H1 (cell line): Measurements from ENCODE around the gene NXPH3. TPM values are rescaled to one million over a fixed set of nuclear protein-coding genes. Genes with fewer than 3 reads are reported as not detected.

ENCODE experiments used
- CTCF ChIA-PET: fragments of 300-600 bp; sonication (Branson Sonifier 250); formaldehyde crosslinking; loops from one replicate; lab custom pipeline; 2021; ENCODE audit not compliant: partially characterized antibody; lab: Charles Lee
- POLR2A ChIA-PET: fragments of 300-600 bp; sonication (Branson Sonifier 250); formaldehyde crosslinking; loops from one replicate; lab custom pipeline; 2021; ENCODE audit warnings: inconsistent platforms; ENCODE audit not compliant: partially characterized antibody; lab: Charles Lee
- DNase-seq, 2 experiments: peaks; one replicate each; pipeline versions ENCODE4 v3.0.0 to v3.0.0-alpha.2; 2010 to 2022; ENCODE audit warnings: low spot score in 2 of 2, low read depth in 1 of 2, mixed read lengths in 1 of 2
- FAIRE-seq: peaks from 2 replicates; lab custom pipeline; 2011; peaks lifted over from hg19 to GRCh38; lab: Jason Lieb, UNC
- H2AFZ ChIP-seq: 2 replicates; pipeline ENCODE4 v1.8.1; 2012; ENCODE audit warnings: low read length, inconsistent platforms
- H2AK5ac ChIP-seq: 2 replicates; pipeline ENCODE4 v1.6.1; 2013; ENCODE audit warnings: low read depth, low read length
- H2BK120ac ChIP-seq: replicated peaks from 2 replicates; pipeline ENCODE3; 2013; ENCODE audit warnings: low read depth, low read length, inconsistent platforms
- H2BK12ac ChIP-seq: 2 replicates; pipeline ENCODE4 v1.6.1; 2013; ENCODE audit warnings: low read depth, low read length
- H2BK15ac ChIP-seq: 2 replicates; pipeline ENCODE4 v1.6.1; 2013; ENCODE audit warnings: low read length
- H2BK20ac ChIP-seq: 2 replicates; pipeline ENCODE4 v1.6.1; 2013; ENCODE audit warnings: low read length
- H2BK5ac ChIP-seq: 2 replicates; pipeline ENCODE4 v1.6.1; 2013; ENCODE audit warnings: low read depth, low read length
- H3K14ac ChIP-seq: 2 replicates; pipeline ENCODE4 v1.6.1; 2013; ENCODE audit warnings: inconsistent platforms; ENCODE audit not compliant: insufficient read length
- H3K18ac ChIP-seq: 2 replicates; pipeline ENCODE4 v1.6.1; 2013; ENCODE audit warnings: low read length; ENCODE audit errors: extremely low read depth
- H3K23ac ChIP-seq: 2 replicates; pipeline ENCODE4 v1.6.1; 2013; ENCODE audit warnings: inconsistent platforms; ENCODE audit not compliant: insufficient read length
- H3K23me2 ChIP-seq: 2 replicates; pipeline ENCODE4 v1.6.1; 2013; ENCODE audit warnings: low read depth, low read length
- H3K27ac ChIP-seq: 2 replicates; pipeline ENCODE4 v1.6.1; 2011; ENCODE audit warnings: low read depth, low read length, inconsistent platforms
- H3K27me3 ChIP-seq, 4 experiments: replicated peaks in 1 of 4; 1 replicate in 1 of 4; 2 replicates in 3 of 4; pipeline versions ENCODE4 v1.6.1 to v1.8.1; 2011 to 2013; ENCODE audit warnings: low read length in 3 of 4, mild to moderate bottlenecking in 3 of 4, inconsistent platforms in 2 of 4, mixed read lengths in 2 of 4, moderate library complexity in 1 of 4; ENCODE audit not compliant: control insufficient read depth in 3 of 4, insufficient read depth in 3 of 4; ENCODE audit errors: extremely low read depth in 1 of 4
- H3K36me3 ChIP-seq, 4 experiments: 2 replicates each; pipeline versions ENCODE4 v1.6.1 to v1.8.1; 2011 to 2013; ENCODE audit warnings: mild to moderate bottlenecking in 4 of 4, low read length in 3 of 4, moderate library complexity in 2 of 4, control low read depth in 1 of 4, inconsistent platforms in 1 of 4; ENCODE audit not compliant: insufficient read depth in 4 of 4, control insufficient read depth in 2 of 4
- H3K4ac ChIP-seq: replicated peaks from 2 replicates; pipeline ENCODE3; 2013; ENCODE audit warnings: low read length, low read depth, mixed read lengths, inconsistent platforms; ENCODE audit not compliant: insufficient read length
- H3K4me1 ChIP-seq, 4 experiments: replicated peaks in 1 of 4; 1 replicate in 1 of 4; 2 replicates in 3 of 4; pipeline versions ENCODE4 v1.6.1 to v1.8.1; 2011 to 2013; ENCODE audit warnings: low read length in 3 of 4, inconsistent platforms in 2 of 4, mixed read lengths in 1 of 4; ENCODE audit not compliant: insufficient read depth in 4 of 4, control insufficient read depth in 3 of 4
- H3K4me2 ChIP-seq, 2 experiments: 2 replicates each; pipeline versions ENCODE4 v1.6.1 to v1.8.1; 2011 to 2013; ENCODE audit warnings: low read depth in 2 of 2, low read length in 2 of 2, control low read depth in 1 of 2, inconsistent platforms in 1 of 2, mild to moderate bottlenecking in 1 of 2; ENCODE audit not compliant: insufficient read depth in 1 of 2
- H3K4me3 ChIP-seq, 4 experiments: fragments of 200-600, 300-600 bp in 1 of 4; sonication (generic), shearing (Covaris generic), sonication (Bioruptor Twin) in 1 of 4; 2 replicates each; pipeline versions ENCODE4 v1.5.1 to v1.8.1; 2011 to 2016; ENCODE audit warnings: low read length in 4 of 4, low read depth in 3 of 4, control low read depth in 2 of 4, inconsistent platforms in 2 of 4, mild to moderate bottlenecking in 2 of 4, mixed read lengths in 1 of 4, moderate library complexity in 1 of 4; ENCODE audit not compliant: insufficient read depth in 2 of 4; ENCODE audit errors: extremely low read depth in 1 of 4
- H3K56ac ChIP-seq: replicated peaks from 2 replicates; pipeline ENCODE3; 2013; ENCODE audit warnings: low read depth, mild to moderate bottlenecking, mixed read lengths, low read length, inconsistent platforms; ENCODE audit not compliant: insufficient read length
- H3K79me1 ChIP-seq: 2 replicates; pipeline ENCODE4 v1.6.1; 2013; ENCODE audit warnings: low read depth, low read length, control low read depth
- H3K79me2 ChIP-seq, 2 experiments: 2 replicates each; pipeline versions ENCODE4 v1.6.1 to v1.8.1; 2012 to 2013; ENCODE audit warnings: low read length in 2 of 2, mild to moderate bottlenecking in 2 of 2, inconsistent platforms in 1 of 2; ENCODE audit not compliant: insufficient read depth in 2 of 2, control insufficient read depth in 1 of 2
- H3K9ac ChIP-seq, 4 experiments: replicated peaks in 1 of 4; 1 replicate in 1 of 4; 2 replicates in 3 of 4; pipeline versions ENCODE4 v1.6.1 to v1.8.1; 2011 to 2013; ENCODE audit warnings: low read depth in 3 of 4, low read length in 3 of 4, control low read depth in 2 of 4, mild to moderate bottlenecking in 2 of 4, moderate library complexity in 2 of 4, inconsistent platforms in 1 of 4; ENCODE audit errors: extremely low read depth in 1 of 4
- H3K9me3 ChIP-seq, 2 experiments: 2 replicates each; pipeline versions ENCODE4 v1.6.1 to v1.8.1; 2012 to 2013; ENCODE audit warnings: mild to moderate bottlenecking in 2 of 2, moderate library complexity in 2 of 2, control low read depth in 1 of 2, inconsistent platforms in 1 of 2, low read depth in 1 of 2, low read length in 1 of 2, mixed read lengths in 1 of 2; ENCODE audit not compliant: insufficient read depth in 2 of 2
- H4K20me1 ChIP-seq, 2 experiments: replicated peaks in 1 of 2; 2 replicates each; pipeline versions ENCODE3 to v1.8.1; 2011 to 2013; ENCODE audit warnings: inconsistent platforms in 2 of 2, low read length in 2 of 2, mild to moderate bottlenecking in 1 of 2; ENCODE audit not compliant: insufficient read depth in 2 of 2, control insufficient read depth in 1 of 2
- H4K5ac ChIP-seq: 2 replicates; pipeline ENCODE4 v1.6.1; 2013; ENCODE audit warnings: low read length, low read depth, mixed read lengths, inconsistent platforms; ENCODE audit not compliant: insufficient read length
- H4K8ac ChIP-seq: 2 replicates; pipeline ENCODE4 v1.8.0; 2013; ENCODE audit warnings: mild to moderate bottlenecking, moderate library complexity, low read length, inconsistent platforms; ENCODE audit not compliant: insufficient read depth; ENCODE audit errors: extremely low read depth
- H4K91ac ChIP-seq: replicated peaks from 2 replicates; pipeline ENCODE3; 2013; ENCODE audit warnings: low read length, mixed read lengths, inconsistent platforms; ENCODE audit not compliant: insufficient read length
- CHD1 ChIP-seq: IDR thresholded peaks from 2 replicates; pipeline ENCODE4 v1.6.1; 2012; ENCODE audit warnings: low read depth, low read length, improper control_type of control experiment
- CHD2 ChIP-seq: IDR thresholded peaks from 2 replicates; pipeline ENCODE4 v1.6.1; 2012; ENCODE audit warnings: low read length, improper control_type of control experiment
- CREB1 ChIP-seq: IDR thresholded peaks from 2 replicates; pipeline ENCODE4 v1.6.1; 2012; ENCODE audit warnings: inconsistent platforms
- E2F6 ChIP-seq: IDR thresholded peaks from 2 replicates; pipeline ENCODE4 v1.6.1; 2012; ENCODE audit warnings: inconsistent platforms
- EP300 ChIP-seq, 2 experiments: IDR thresholded peaks; 1 replicate in 1 of 2; 2 replicates in 1 of 2; pipeline ENCODE4 v1.6.1; 2011 to 2012; ENCODE audit warnings: low read depth in 2 of 2, low read length in 2 of 2, mild to moderate bottlenecking in 2 of 2, borderline replicate concordance in 1 of 2, inconsistent platforms in 1 of 2, moderate library complexity in 1 of 2
- HDAC2 ChIP-seq, 2 experiments: fragments of 300-600 bp in 1 of 2; sonication (generic) in 1 of 2; IDR thresholded peaks; 2 replicates each; pipeline ENCODE4 v1.6.1; 2011 to 2012; ENCODE audit warnings: low read depth in 2 of 2, low read length in 2 of 2, mild to moderate bottlenecking in 2 of 2, moderate library complexity in 2 of 2, borderline replicate concordance in 1 of 2, inconsistent platforms in 1 of 2
- JUND ChIP-seq: IDR thresholded peaks from 2 replicates; pipeline ENCODE4 v1.6.1; 2011; ENCODE audit warnings: mild to moderate bottlenecking, improper control_type of control experiment, low read length
- KDM5A ChIP-seq: fragments of 200-600 bp; IDR thresholded peaks from 2 replicates; pipeline ENCODE4 v1.7.1; 2012; ENCODE audit warnings: mild to moderate bottlenecking, low read length, inconsistent platforms, mixed read lengths
- NRF1 ChIP-seq: IDR thresholded peaks from 2 replicates; pipeline ENCODE4 v1.6.1; 2011; ENCODE audit warnings: mild to moderate bottlenecking, low read depth, low read length, improper control_type of control experiment
- PHF8 ChIP-seq: fragments of 200-600 bp; sonication (generic); conservative IDR thresholded peaks from 2 replicates; pipeline ENCODE4 v1.7.1; 2012; ENCODE audit warnings: low read depth, mild to moderate bottlenecking, inconsistent platforms, low read length, moderate library complexity
- POU5F1 ChIP-seq: IDR thresholded peaks from 2 replicates; pipeline ENCODE4 v1.6.1; 2011; ENCODE audit warnings: low read depth, mild to moderate bottlenecking, low read length, moderate library complexity
- SIRT6 ChIP-seq: IDR thresholded peaks from one replicate; pipeline ENCODE4 v1.7.1; 2012; ENCODE audit warnings: low read length, inconsistent platforms
- WGBS, 2 experiments: shearing (Covaris generic) in 1 of 2; methylation state at CpG; one replicate each; pipeline versions ENCODE4 v1.1.6 to v1.1.7; 2013 to 2015; ENCODE audit warnings: low lambda C conversion rate in 2 of 2, mixed read lengths in 2 of 2, inconsistent platforms in 1 of 2, low coverage in 1 of 2, missing lambda C conversion rate in 1 of 2; ENCODE audit not compliant: insufficient replicate concordance in 2 of 2, insufficient coverage in 1 of 2, insufficient read length in 1 of 2; ENCODE audit errors: extremely low coverage in 1 of 2, missing lambda C conversion rate in 1 of 2; 5-methylcytosine and 5-hydroxymethylcytosine counted together
- polyA plus RNA-seq, 7 experiments: library from polyadenylated mRNA; depleted of rRNA in 3 of 7; stranded (reverse) in 5 of 7; unstranded in 2 of 7; fragments of >200 nt in 5 of 7; fragments of 200-250 nt in 2 of 7; gene quantifications; 1 replicate in 5 of 7; 2 replicates in 1 of 7; 4 replicates in 1 of 7; pipeline versions ENCODE4 v1.2.1 to v1.2.3, GENCODE V29; 2011 to 2013; ENCODE audit warnings: missing spikeins in 2 of 7, mixed read lengths in 2 of 7
- total RNA-seq: library from RNA; stranded (reverse); fragmentation: NEBNext Ultra II Directional; extraction: Animal tissue kit (Norgen Biotek cat#: 25700); gene quantifications from 2 replicates; pipeline ENCODE4 v1.2.1, GENCODE V29; 2021

NXPH3 gene
- total and polyA plus RNA-seq, 2 of the 8 experiments (the other 6 are each of a cell fraction or from before 2014, with no cell fraction given), result 2.5 to 3.7 TPM

- 86% methylated on average over 15 of the region's 15 CpGs; no CpG with 5 or more reads in 1 of the 2 experiments for WGBS, 2 experiments
- Histone ChIP-seq H2AK5ac (0 out of 2 replicates have a peak overlapping the region, but pooled peaks have one; percentile 13), H3K79me1 (no peaks in the 10 kb centered on the region), H3K4ac (no peak overlapping the region), H2AFZ (no peak overlapping the region), H3K4me3 (no peak overlapping the region), H3K9ac (no peak overlapping the region), H3K4me1 (peaks cover 0 to 30% (median 17%) of the 10 kb centered on the region in 4 experiments; a peak in 6 of 7 replicates), H2BK12ac (peak overlapping the region; percentile 80; the same call in 1 of the 2 replicates), H3K4me2 (no peak overlapping the region), H3K36me3 (no peaks in the 10 kb centered on the region), H2BK15ac (peak overlapping the region; percentile 61; the same call in 1 of the 2 replicates), H3K56ac (no peak overlapping the region), H4K5ac (no peak overlapping the region), H3K23ac (no peak overlapping the region), H2BK120ac (no peak overlapping the region), H4K91ac (peak overlapping the region; percentile 10), H3K14ac (no peak overlapping the region), H3K18ac (peak overlapping the region; percentile 48), H3K27me3 (no peaks in the 10 kb centered on the region), H2BK20ac (peak overlapping the region; percentile 86; the same call in 1 of the 2 replicates), H4K20me1 (no peaks in the 10 kb centered on the region), H4K8ac (no peak overlapping the region), H3K23me2 (no peaks in the 10 kb centered on the region), H3K27ac (no peak overlapping the region), H3K9me3 (no peaks in the 10 kb centered on the region), H2BK5ac (peak overlapping the region; percentile 16; the same call in 1 of the 2 replicates), H3K79me2 (no peaks in the 10 kb centered on the region)
- no peak for DNase-seq
- no peak for FAIRE-seq
- ChIA-PET POLR2A (interaction anchor here (1.0 kb wide), 2 partner anchors 32 to 35 kb away, joined by 3 read pairs; no protein-coding TSS in a partner anchor), CTCF (interaction anchor here (0.6 to 9.9 kb wide), 13 partner anchors 10 to 816 kb away, joined by 3 to 107 read pairs (median 8); no protein-coding TSS in a partner anchor)
- TF ChIP-seq NRF1 (no peak), KDM5A (no peak), SIRT6 (no peak), CHD2 (no peak), JUND (no peak), CHD1 (no peak), HDAC2 (IDR thresholded peaks at IDR 0.05; ENCODE audit: borderline replicate concordance in 1 of 2, low read depth in 2 of 2, low read length in 2 of 2) (no peak), E2F6 (no peak), POU5F1 (no peak), CREB1 (no peak), PHF8 (no peak), EP300 (IDR thresholded peaks at IDR 0.05; ENCODE audit: borderline replicate concordance in 1 of 2, low read depth in 2 of 2, low read length in 2 of 2) (no peak)
These were observed 29.7 kb upstream of the NXPH3 start for GRCh38 chr17:49545806-49546545.
